Measurements from ENCODE around the gene THEM4. TPM values are rescaled to one million over a fixed set of nuclear protein-coding genes. Genes with fewer than 3 reads are reported as not detected.
A peak's percentile ranks its signal among the peaks of the same experiment; 100 is the strongest.

THEM4 gene
- total and polyA plus RNA-seq, 7 experiments from 2014 or later: 37.6 to 143 (median 113) TPM

- H3K4me1 Mint-ChIP-seq: peaks cover 52 to 91% (median 69%) of the 10 kb centered on the region in 7 donors
- Histone ChIP-seq H3K4me3 (ENCODE audit: low read length) (peak overlapping the region; percentile 61), H3K4me1 (ENCODE audit: control insufficient read depth in 2 of 2, insufficient read depth in 2 of 2, low read length in 2 of 2) (peaks cover 29 to 48% of the 10 kb centered on the region in 2 donors), H3K27me3 (ENCODE audit: control insufficient read depth in 2 of 2, insufficient read depth in 2 of 2, low read length in 2 of 2) (no peaks in the 10 kb centered on the region), H3K27ac (ENCODE audit: low read depth, low read length) (peak overlapping the region; percentile 66), H3K36me3 (ENCODE audit: control insufficient read depth in 2 of 3, insufficient read depth in 3 of 3, low read length in 3 of 3) (peaks cover under 1 to 15% (median 4%) of the 10 kb centered on the region in 3 experiments), H3K9me3 (ENCODE audit: control insufficient read depth in 2 of 3, low read length in 3 of 3) (peaks cover 0 to 6% (median 0%) of the 10 kb centered on the region in 3 experiments)
- H3K27me3 Mint-ChIP-seq: no peaks in the 10 kb centered on the region
- DNase-seq (peak in 2 of 9 donors; percentile 10 to 18), ATAC-seq (peak; percentile 28)
- ChIA-PET CTCF (interaction anchor here (0.6 to 3.4 kb wide), 9 partner anchors 10 to 136 kb away, joined by 3 to 31 read pairs (median 5); partner anchors contain the start of gene THEM4), POLR2A (interaction anchor here (0.5 to 5.1 kb wide), 18 partner anchors 10 to 138 kb away, joined by 3 to 133 read pairs (median 4); partner anchors contain the start of genes S100A10 and THEM4)
- H3K9me3 Mint-ChIP-seq: peaks cover 7 to 40% (median 23%) of the 10 kb centered on the region in 11 donors
- H3K27ac Mint-ChIP-seq: peak overlapping the region; percentile 85 to 100 (median 97)
- intact Hi-C loops (cut with micrococcal nuclease): loop anchor here (1.0 to 2.0 kb wide), 3 partner anchors 9 to 107 kb away; partner anchors contain the start of genes THEM4 (in 2 of the 2) and TDRKH (in 1 of the 2)
- H3K4me3 Mint-ChIP-seq: peak overlapping the region; percentile 76 to 91 (median 84)
- H3K36me3 Mint-ChIP-seq: peaks cover 28 to 65% (median 54%) of the 10 kb centered on the region in 5 donors
These were observed 11.3 kb downstream of the THEM4 start for GRCh38 chr1:151897991-151898431.

DNA sequence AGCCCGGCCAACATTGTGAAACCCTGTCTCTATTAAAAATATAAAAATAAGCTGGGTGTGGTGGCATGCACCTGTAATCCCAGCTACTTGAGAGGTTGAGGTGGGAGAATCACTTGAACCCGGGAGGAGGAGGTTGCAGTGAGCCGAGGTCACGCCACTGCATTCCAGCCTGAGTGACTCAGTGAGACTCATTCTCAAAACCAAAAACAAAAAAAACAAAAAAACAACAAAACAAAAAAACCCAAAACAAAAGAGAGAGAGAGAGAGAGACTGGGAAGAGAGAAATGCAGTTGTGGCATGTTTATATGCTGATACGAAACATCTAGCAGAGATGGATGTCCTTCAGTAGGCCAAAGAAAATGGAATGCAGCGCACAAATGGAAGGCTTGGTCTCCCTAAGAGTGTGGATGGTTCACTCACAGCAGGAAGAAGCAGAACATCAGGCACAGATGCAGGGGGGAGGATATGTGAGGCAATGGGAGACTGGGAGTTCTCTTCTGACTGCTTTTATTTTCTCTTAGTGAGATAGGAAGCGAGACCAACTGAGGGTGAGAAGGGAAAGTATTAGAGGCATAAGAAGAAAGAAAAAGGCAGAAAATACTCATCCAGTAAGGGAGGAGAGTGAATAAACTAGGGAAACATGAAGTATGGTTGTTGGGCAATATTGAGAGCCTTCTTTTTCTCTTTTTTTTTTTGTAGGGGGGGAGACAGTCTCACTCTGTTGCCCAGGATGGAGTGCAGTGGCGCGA, 16.0 kb downstream of the THEM4 start:
- H3K36me3 ChIP-seq (ENCODE audit: control insufficient read depth in 2 of 3, insufficient read depth in 3 of 3, low read length in 3 of 3): peaks cover 4 to 20% (median 4%) of the 10 kb centered on the region in 3 experiments
- H3K4me3 ChIP-seq (ENCODE audit: low read length): no peak overlapping the region
- ChIA-PET CTCF (interaction anchor here (0.6 to 7.2 kb wide), 6 partner anchors 12 to 548 kb away, joined by 3 to 67 read pairs (median 4); partner anchors contain the start of gene THEM4), POLR2A (interaction anchor here (0.7 to 3.9 kb wide), 4 partner anchors 13 to 100 kb away, joined by 3 to 13 read pairs (median 4); partner anchors contain the start of genes S100A10 and THEM4)
- DNase-seq (no peak), ATAC-seq (no peak)
- peaks cover 20 to 36% of the 10 kb centered on the region in 2 donors for H3K4me1 ChIP-seq (ENCODE audit: control insufficient read depth in 2 of 2, insufficient read depth in 2 of 2, low read length in 2 of 2)
- Mint-ChIP-seq H3K36me3 (peaks cover 24 to 63% (median 46%) of the 10 kb centered on the region in 5 donors), H3K9me3 (no peaks in the 10 kb centered on the region), H3K27me3 (no peaks in the 10 kb centered on the region), H3K4me1 (peaks cover 43 to 78% (median 72%) of the 10 kb centered on the region in 7 donors), H3K4me3 (peak overlapping the region in 1 of 10 donors; percentile 29), H3K27ac (peak overlapping the region in 8 of 9 donors; percentile 1 to 88 (median 67))
- no peak overlapping the region for H3K27ac ChIP-seq (ENCODE audit: low read depth, low read length)
- no peaks in the 10 kb centered on the region for H3K9me3 ChIP-seq (ENCODE audit: control insufficient read depth in 2 of 3, low read length in 3 of 3)
- intact Hi-C loops (cut with micrococcal nuclease): no loop called here
- H3K27me3 ChIP-seq (ENCODE audit: control insufficient read depth in 2 of 2, insufficient read depth in 2 of 2, low read length in 2 of 2): no peaks in the 10 kb centered on the region

DNA sequence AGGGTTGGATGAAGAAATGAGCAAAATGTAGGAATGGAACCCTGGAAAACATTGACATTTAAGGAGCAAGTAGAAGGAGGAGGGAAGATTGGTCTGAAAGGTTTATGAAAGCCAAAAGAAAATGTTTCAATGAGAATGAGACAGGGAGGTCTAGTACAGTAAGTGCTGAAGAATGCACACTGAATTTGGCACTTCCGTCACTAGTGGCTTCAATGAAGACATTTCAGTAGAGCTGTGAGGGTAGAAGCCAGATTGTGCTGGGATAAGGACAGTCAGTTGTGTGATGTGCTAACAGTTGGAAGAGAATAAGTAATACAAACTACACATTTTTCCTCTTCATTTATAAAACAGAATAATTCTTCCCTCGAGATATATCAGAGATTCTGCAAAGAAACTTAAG, 17.1 kb downstream of the THEM4 start:
- Mint-ChIP-seq H3K4me3 (peak overlapping the region in 3 of 10 donors; percentile 14 to 72 (median 58)), H3K27me3 (no peaks in the 10 kb centered on the region), H3K9me3 (no peaks in the 10 kb centered on the region), H3K27ac (peak overlapping the region; percentile 24 to 94 (median 87)), H3K4me1 (peaks cover 34 to 67% (median 61%) of the 10 kb centered on the region in 7 donors), H3K36me3 (peaks cover 24 to 72% (median 53%) of the 10 kb centered on the region in 5 donors)
- DNase-seq (no peak), ATAC-seq (no peak)
- ChIA-PET POLR2A (interaction anchor here (1.0 to 3.9 kb wide), 4 partner anchors 13 to 109 kb away, joined by 3 to 19 read pairs (median 8); partner anchors contain the start of genes S100A10 and THEM4), CTCF (interaction anchor here (0.6 to 7.2 kb wide), 5 partner anchors 17 to 109 kb away, joined by 3 to 67 read pairs (median 6); partner anchors contain the start of gene THEM4)
- Histone ChIP-seq H3K4me1 (ENCODE audit: control insufficient read depth in 2 of 2, insufficient read depth in 2 of 2, low read length in 2 of 2) (peaks cover 8 to 25% of the 10 kb centered on the region in 2 donors), H3K9me3 (ENCODE audit: control insufficient read depth in 2 of 3, low read length in 3 of 3) (no peaks in the 10 kb centered on the region), H3K4me3 (ENCODE audit: low read length) (no peak overlapping the region), H3K36me3 (ENCODE audit: control insufficient read depth in 2 of 3, insufficient read depth in 3 of 3, low read length in 3 of 3) (peaks cover 4 to 30% (median 14%) of the 10 kb centered on the region in 3 experiments), H3K27ac (ENCODE audit: low read depth, low read length) (peak overlapping the region; percentile 20), H3K27me3 (ENCODE audit: control insufficient read depth in 2 of 2, insufficient read depth in 2 of 2, low read length in 2 of 2) (no peaks in the 10 kb centered on the region)
- intact Hi-C loops (cut with micrococcal nuclease): no loop called here

- no peaks in the 10 kb centered on the region for H3K9me3 Mint-ChIP-seq
- Histone ChIP-seq H3K4me3 (ENCODE audit: low read length) (no peak overlapping the region), H3K27me3 (ENCODE audit: control insufficient read depth in 2 of 2, insufficient read depth in 2 of 2, low read length in 2 of 2) (no peaks in the 10 kb centered on the region), H3K9me3 (ENCODE audit: control insufficient read depth in 2 of 3, low read length in 3 of 3) (no peaks in the 10 kb centered on the region), H3K4me1 (ENCODE audit: control insufficient read depth in 2 of 2, insufficient read depth in 2 of 2, low read length in 2 of 2) (peaks cover 2 to 18% of the 10 kb centered on the region in 2 donors), H3K27ac (ENCODE audit: low read depth, low read length) (peak overlapping the region; percentile 20), H3K36me3 (ENCODE audit: control insufficient read depth in 2 of 3, insufficient read depth in 3 of 3, low read length in 3 of 3) (peaks cover 4 to 37% (median 14%) of the 10 kb centered on the region in 3 experiments)
- peaks cover 24 to 77% (median 56%) of the 10 kb centered on the region in 5 donors for H3K36me3 Mint-ChIP-seq
- ChIA-PET CTCF (interaction anchor here (0.9 to 7.2 kb wide), 3 partner anchors 13 to 109 kb away, joined by 5 to 67 read pairs (median 18); no protein-coding TSS in a partner anchor), POLR2A (interaction anchor here (1.0 to 3.9 kb wide), 4 partner anchors 9 to 110 kb away, joined by 3 to 19 read pairs (median 13); partner anchors contain the start of gene THEM4)
- H3K4me3 Mint-ChIP-seq: peak overlapping the region in 9 of 10 donors; percentile 0 to 72 (median 26)
- H3K4me1 Mint-ChIP-seq: peaks cover 28 to 60% (median 55%) of the 10 kb centered on the region in 7 donors
- no peaks in the 10 kb centered on the region for H3K27me3 Mint-ChIP-seq
- H3K27ac Mint-ChIP-seq: peak overlapping the region; percentile 42 to 94 (median 87)
- intact Hi-C loops (cut with micrococcal nuclease): no loop called here
- no peak for ATAC-seq
- peak in 1 of 9 donors; percentile 23 for DNase-seq
These were observed 17.8 kb downstream of the THEM4 start for GRCh38 chr1:151891512-151891911.

GRCh38 chr1:151888972-151889570, 20.2 kb downstream of the THEM4 start:
- H3K4me3 ChIP-seq (ENCODE audit: low read length): no peak overlapping the region
- POLR2A ChIA-PET: interaction anchor here (0.6 to 3.9 kb wide), 6 partner anchors 9 to 295 kb away, joined by 3 to 19 read pairs (median 11); no protein-coding TSS in a partner anchor
- Mint-ChIP-seq H3K27me3 (no peaks in the 10 kb centered on the region), H3K36me3 (peaks cover 15 to 65% (median 48%) of the 10 kb centered on the region in 5 donors), H3K27ac (peak overlapping the region in 7 of 9 donors; percentile 7 to 91 (median 70)), H3K9me3 (no peaks in the 10 kb centered on the region), H3K4me3 (no peak overlapping the region), H3K4me1 (peaks cover 18 to 40% (median 38%) of the 10 kb centered on the region in 7 donors)
- H3K36me3 ChIP-seq (ENCODE audit: control insufficient read depth in 2 of 3, insufficient read depth in 3 of 3, low read length in 3 of 3): peaks cover 0 to 36% (median 14%) of the 10 kb centered on the region in 3 experiments
- CTCF ChIA-PET: interaction anchor here (0.9 to 7.2 kb wide), 10 partner anchors 10 to 145 kb away, joined by 3 to 67 read pairs (median 12); partner anchors contain the start of gene THEM4
- DNase-seq: peak in 5 of 9 donors; percentile 27 to 48 (median 37)
- no peaks in the 10 kb centered on the region for H3K9me3 ChIP-seq (ENCODE audit: control insufficient read depth in 2 of 3, low read length in 3 of 3)
- peak; percentile 68 for ATAC-seq
- no peaks in the 10 kb centered on the region for H3K27me3 ChIP-seq (ENCODE audit: control insufficient read depth in 2 of 2, insufficient read depth in 2 of 2, low read length in 2 of 2)
- H3K27ac ChIP-seq (ENCODE audit: low read depth, low read length): no peak overlapping the region
- H3K4me1 ChIP-seq (ENCODE audit: control insufficient read depth in 2 of 2, insufficient read depth in 2 of 2, low read length in 2 of 2): peaks cover 0 to 12% of the 10 kb centered on the region in 2 donors
- intact Hi-C loops (cut with micrococcal nuclease): loop anchor here (1.0 to 10.0 kb wide), 8 partner anchors 9 to 112 kb away; partner anchors contain the start of gene THEM4 (in 1 of the 2)

Measured in naive thymus-derived CD4-positive, alpha-beta T cell (primary cell).